HG02973 (cell line): ENCODE measurements around the gene ACAD9.
"Not testable (repeated sequence)": the region's sequence is repeated elsewhere in the genome, so short reads cannot be mapped to it uniquely, and the experiment has no call there.

Experiments
- ATAC-seq: cut with Tn5 transposase; IDR thresholded peaks from one replicate; pipeline ENCODE4 v1.9.1; 2021; ENCODE audit warnings: moderate library complexity; ENCODE audit not compliant: unreplicated experiment

ACAD9 gene

GRCh38 chr3:128889139-128889894 lies 9.9 kb downstream of the ACAD9 start:
- no peak for ATAC-seq

- ATAC-seq: no peak
These were observed 16.6 kb downstream of the ACAD9 start for GRCh38 chr3:128895843-128896697.

GRCh38 chr3:128902426-128902825 lies 23.0 kb downstream of the ACAD9 start:
- no peak for ATAC-seq

- no peak for ATAC-seq
These were observed 24.1 kb downstream of the ACAD9 start for GRCh38 chr3:128903501-128903900.

- ATAC-seq: no peak
These were observed 26.8 kb downstream of the ACAD9 start for GRCh38 chr3:128906031-128906803.

- ATAC-seq: no peak
These were observed 27.5 kb downstream of the ACAD9 start for GRCh38 chr3:128906804-128907525.

GRCh38 chr3:128907706-128908445 lies 28.5 kb downstream of the ACAD9 start:
- ATAC-seq: no peak

GRCh38 chr3:128908951-128909350 lies 29.5 kb downstream of the ACAD9 start:
- ATAC-seq: no peak

- ATAC-seq: no peak
These were observed 30.6 kb downstream of the ACAD9 start for GRCh38 chr3:128910006-128910405.

- ATAC-seq: no peak
These were observed 32.5 kb downstream of the ACAD9 start for GRCh38 chr3:128911911-128912310.

- ATAC-seq: no peak
These were observed 35.7 kb downstream of the ACAD9 start for GRCh38 chr3:128914966-128915645.

GRCh38 chr3:128917291-128917690 lies 37.9 kb downstream of the ACAD9 start:
- ATAC-seq: no peak

GRCh38 chr3:128919988-128920387 lies 40.6 kb downstream of the ACAD9 start:
- no peak for ATAC-seq

- no peak for ATAC-seq
These were observed 43.5 kb downstream of the ACAD9 start for GRCh38 chr3:128922804-128923459.

GRCh38 chr3:128923576-128923975 lies 44.2 kb downstream of the ACAD9 start:
- no peak for ATAC-seq

- ATAC-seq: not testable (repeated sequence)
These were observed 44.6 kb downstream of the ACAD9 start for GRCh38 chr3:128923986-128924385.

- no peak for ATAC-seq
These were observed 49.9 kb downstream of the ACAD9 start for GRCh38 chr3:128929364-128929763.

- no peak for ATAC-seq
These were observed 51.6 kb downstream of the ACAD9 start for GRCh38 chr3:128931046-128931445.
